ENCODE measurements around the gene TCF21.

GRCh38 chr6:133890711-133891148, 1.8 kb downstream of the TCF21 start:
- TF ChIP-seq CTCF (IDR thresholded peaks at IDR 0.05) (no peak), POLR2A (IDR thresholded peaks at IDR 0.05) (no peak)
